ENCODE data around the gene PADI4. TPM values are rescaled to one million over a fixed set of nuclear protein-coding genes. Genes with fewer than 3 reads are reported as not detected.

Gene PADI4
- total RNA-seq, 1 donor from 2014 or later, result not detected

DNA sequence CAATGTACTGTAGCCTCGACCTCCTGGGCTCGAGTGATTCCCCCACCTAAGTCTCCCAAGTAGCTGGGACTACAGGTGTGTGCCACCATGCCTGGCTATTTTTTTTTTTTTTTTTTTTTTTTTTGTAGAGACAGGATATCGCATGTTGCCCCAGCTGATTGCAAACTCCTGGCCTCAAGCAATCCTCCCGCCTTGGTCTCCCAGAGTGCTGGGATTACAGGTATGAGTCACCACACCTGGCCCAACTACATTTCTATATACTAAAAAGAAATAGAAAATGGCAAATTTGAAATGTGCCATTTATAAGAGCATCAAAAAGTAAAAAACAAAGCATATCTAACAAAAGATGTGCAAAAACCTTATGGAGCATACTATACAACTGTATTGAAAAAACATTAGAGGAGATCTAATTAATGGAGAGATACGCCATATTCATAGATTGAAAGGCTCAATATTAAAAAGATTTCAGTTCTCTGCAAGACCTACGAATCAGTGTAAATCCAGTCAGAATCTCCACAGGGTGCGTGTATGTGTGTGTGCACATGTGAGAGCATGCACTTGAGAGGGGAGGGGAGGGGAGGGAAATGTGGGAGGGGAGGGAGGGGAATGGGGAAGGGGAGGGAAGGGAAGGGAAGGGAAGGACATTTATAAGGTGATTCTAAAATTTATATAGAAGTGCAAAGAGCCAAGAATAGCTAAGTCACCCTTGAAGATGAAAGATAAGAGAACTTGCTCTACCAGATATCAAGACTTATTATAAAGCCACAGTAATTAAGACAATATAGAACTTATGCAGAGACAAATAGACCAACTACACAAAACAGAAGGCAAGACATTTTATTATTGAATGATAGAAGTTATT, 15.5 kb upstream of the PADI4 start:
- Mint-ChIP-seq H3K4me3 (ENCODE audit: unreplicated experiment) (no peak overlapping the region), H3K9me3 (ENCODE audit: unreplicated experiment) (peaks cover 2% of the 10 kb centered on the region), H3K27ac (ENCODE audit: unreplicated experiment) (no peak overlapping the region), H3K4me1 (ENCODE audit: low read depth, unreplicated experiment) (no peaks in the 10 kb centered on the region), H3K27me3 (ENCODE audit: unreplicated experiment) (no peaks in the 10 kb centered on the region), H3K36me3 (ENCODE audit: unreplicated experiment) (no peaks in the 10 kb centered on the region)
- no peak for DNase-seq
- TF ChIP-seq, protein P1, sequence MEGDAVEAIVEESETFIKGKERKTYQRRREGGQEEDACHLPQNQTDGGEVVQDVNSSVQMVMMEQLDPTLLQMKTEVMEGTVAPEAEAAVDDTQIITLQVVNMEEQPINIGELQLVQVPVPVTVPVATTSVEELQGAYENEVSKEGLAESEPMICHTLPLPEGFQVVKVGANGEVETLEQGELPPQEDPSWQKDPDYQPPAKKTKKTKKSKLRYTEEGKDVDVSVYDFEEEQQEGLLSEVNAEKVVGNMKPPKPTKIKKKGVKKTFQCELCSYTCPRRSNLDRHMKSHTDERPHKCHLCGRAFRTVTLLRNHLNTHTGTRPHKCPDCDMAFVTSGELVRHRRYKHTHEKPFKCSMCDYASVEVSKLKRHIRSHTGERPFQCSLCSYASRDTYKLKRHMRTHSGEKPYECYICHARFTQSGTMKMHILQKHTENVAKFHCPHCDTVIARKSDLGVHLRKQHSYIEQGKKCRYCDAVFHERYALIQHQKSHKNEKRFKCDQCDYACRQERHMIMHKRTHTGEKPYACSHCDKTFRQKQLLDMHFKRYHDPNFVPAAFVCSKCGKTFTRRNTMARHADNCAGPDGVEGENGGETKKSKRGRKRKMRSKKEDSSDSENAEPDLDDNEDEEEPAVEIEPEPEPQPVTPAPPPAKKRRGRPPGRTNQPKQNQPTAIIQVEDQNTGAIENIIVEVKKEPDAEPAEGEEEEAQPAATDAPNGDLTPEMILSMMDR (IDR thresholded peaks at IDR 0.05; ENCODE audit: partially characterized antibody, unreplicated experiment), result no peak

DNA sequence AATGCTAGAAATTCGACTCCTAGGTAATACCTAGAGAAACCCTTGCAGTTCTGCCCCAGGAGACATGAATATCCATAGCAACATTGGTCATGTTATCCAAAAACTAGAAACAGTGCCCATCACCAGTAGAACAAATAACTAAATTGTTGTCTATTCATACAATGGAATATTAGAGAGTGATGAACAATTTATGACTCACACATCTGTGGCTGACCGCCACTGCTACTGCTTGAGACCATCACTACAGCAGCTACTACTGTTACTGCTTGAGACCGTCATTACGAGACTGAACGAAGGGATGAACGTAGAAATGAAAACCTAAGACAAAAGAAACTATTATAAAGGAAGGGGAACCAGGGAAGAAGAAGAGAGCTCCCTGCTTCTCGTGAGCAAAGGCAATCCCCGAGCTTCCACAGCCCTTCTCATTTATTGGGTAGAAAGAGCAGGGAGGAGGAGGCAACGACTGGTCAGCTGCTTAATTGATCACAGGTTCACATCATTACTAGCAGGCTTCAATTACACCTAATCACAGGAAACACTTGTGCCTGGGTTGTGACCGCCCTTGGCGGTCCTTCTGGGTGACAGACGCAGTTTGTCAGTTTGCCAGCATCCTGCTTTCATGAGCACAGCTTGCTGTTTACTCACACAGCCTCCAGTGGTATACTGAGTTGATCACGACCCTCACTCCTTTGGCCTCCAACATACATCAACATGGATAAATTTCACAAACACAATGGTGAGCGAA, 14.1 kb upstream of the PADI4 start:
- DNase-seq, result no peak
- Mint-ChIP-seq H3K27ac (ENCODE audit: unreplicated experiment) (no peak overlapping the region), H3K4me1 (ENCODE audit: low read depth, unreplicated experiment) (no peaks in the 10 kb centered on the region), H3K9me3 (ENCODE audit: unreplicated experiment) (peaks cover 2% of the 10 kb centered on the region), H3K4me3 (ENCODE audit: unreplicated experiment) (no peak overlapping the region), H3K36me3 (ENCODE audit: unreplicated experiment) (peaks cover 2% of the 10 kb centered on the region), H3K27me3 (ENCODE audit: unreplicated experiment) (no peaks in the 10 kb centered on the region)
- TF ChIP-seq, protein P1 (IDR thresholded peaks at IDR 0.05; ENCODE audit: partially characterized antibody, unreplicated experiment), result no peak

DNA sequence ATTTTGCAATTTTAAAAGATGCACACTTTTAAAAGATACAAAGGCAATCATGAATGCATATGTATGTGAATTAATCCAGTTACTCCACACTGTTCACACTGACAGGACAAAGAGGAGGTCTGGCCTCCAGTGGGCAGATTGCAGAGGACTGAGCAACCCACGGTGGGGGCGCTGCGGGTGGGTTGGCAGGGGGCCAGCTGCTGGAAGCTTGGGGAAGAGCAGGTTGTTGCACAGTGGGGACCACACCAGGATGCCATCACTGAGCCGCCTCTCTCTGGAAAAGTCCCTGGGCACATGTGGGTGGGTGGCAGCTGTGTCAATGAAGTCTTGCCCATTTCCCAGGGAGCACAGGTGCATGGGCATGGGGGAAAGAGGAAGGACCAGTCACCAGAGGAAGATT, 12.7 kb upstream of the PADI4 start:
- Mint-ChIP-seq H3K27ac (ENCODE audit: unreplicated experiment) (no peak overlapping the region), H3K4me3 (ENCODE audit: unreplicated experiment) (no peak overlapping the region), H3K36me3 (ENCODE audit: unreplicated experiment) (peaks cover 4% of the 10 kb centered on the region), H3K4me1 (ENCODE audit: low read depth, unreplicated experiment) (no peaks in the 10 kb centered on the region), H3K9me3 (ENCODE audit: unreplicated experiment) (peaks cover 2% of the 10 kb centered on the region), H3K27me3 (ENCODE audit: unreplicated experiment) (no peaks in the 10 kb centered on the region)
- TF ChIP-seq, protein P1 (IDR thresholded peaks at IDR 0.05; ENCODE audit: partially characterized antibody, unreplicated experiment), result no peak
- DNase-seq, result no peak

DNA sequence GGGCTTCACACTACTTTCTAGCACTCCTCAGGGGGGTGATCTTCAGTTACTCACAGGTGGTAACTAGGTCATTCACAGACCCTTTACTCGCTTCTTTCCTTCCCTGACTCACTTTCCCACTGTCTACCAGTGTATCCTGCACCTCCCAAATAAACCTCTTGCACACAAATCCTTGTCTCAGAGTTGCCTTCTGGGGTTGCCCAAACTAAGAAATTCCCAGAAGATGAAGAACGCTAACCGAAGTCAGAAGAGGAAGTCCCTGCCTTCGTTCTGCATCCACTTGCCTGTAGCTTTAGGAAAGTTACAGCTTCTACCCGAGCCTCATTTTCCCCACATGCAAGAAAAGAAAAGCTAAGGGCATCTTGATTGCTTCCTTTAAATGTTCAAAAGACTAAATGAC, 11.9 kb upstream of the PADI4 start:
- Mint-ChIP-seq H3K27ac (ENCODE audit: unreplicated experiment) (no peak overlapping the region), H3K4me1 (ENCODE audit: low read depth, unreplicated experiment) (no peaks in the 10 kb centered on the region), H3K27me3 (ENCODE audit: unreplicated experiment) (no peaks in the 10 kb centered on the region), H3K36me3 (ENCODE audit: unreplicated experiment) (peaks cover 4% of the 10 kb centered on the region), H3K4me3 (ENCODE audit: unreplicated experiment) (no peak overlapping the region), H3K9me3 (ENCODE audit: unreplicated experiment) (peaks cover 2% of the 10 kb centered on the region)
- DNase-seq, result no peak
- TF ChIP-seq, protein P1 (IDR thresholded peaks at IDR 0.05; ENCODE audit: partially characterized antibody, unreplicated experiment), result no peak

DNA sequence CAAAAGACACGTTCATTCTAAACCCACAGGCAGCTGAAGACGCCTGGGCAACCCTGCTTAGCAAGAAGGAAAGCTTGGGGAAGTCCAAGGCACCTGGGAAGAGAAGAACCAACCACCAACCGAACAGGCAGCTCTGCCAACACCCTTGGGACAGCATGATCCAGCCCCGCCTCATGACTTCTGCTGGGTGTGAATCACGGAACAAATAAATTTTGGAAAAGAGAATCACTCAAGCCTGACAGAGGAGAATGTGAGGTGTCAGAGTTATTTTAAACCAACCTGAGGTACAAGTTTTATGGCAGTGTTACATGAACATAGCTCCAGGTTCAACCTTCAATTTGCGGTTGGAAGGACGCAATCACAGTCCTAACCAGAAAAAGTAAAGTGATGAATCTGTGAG, 10.0 kb upstream of the PADI4 start:
- Mint-ChIP-seq H3K36me3 (ENCODE audit: unreplicated experiment) (peaks cover 16% of the 10 kb centered on the region), H3K4me3 (ENCODE audit: unreplicated experiment) (no peak overlapping the region)
- no peak for DNase-seq

More for the DNA sequence above, 10.0 kb upstream of the PADI4 start:
- H3K9me3 Mint-ChIP-seq (ENCODE audit: unreplicated experiment), result peaks cover 9% of the 10 kb centered on the region
- no peaks in the 10 kb centered on the region for H3K4me1 Mint-ChIP-seq (ENCODE audit: low read depth, unreplicated experiment)
- no peak overlapping the region for H3K27ac Mint-ChIP-seq (ENCODE audit: unreplicated experiment)
- TF ChIP-seq, protein P1 (IDR thresholded peaks at IDR 0.05; ENCODE audit: partially characterized antibody, unreplicated experiment), result no peak
- peaks cover 2% of the 10 kb centered on the region for H3K27me3 Mint-ChIP-seq (ENCODE audit: unreplicated experiment)
